HG02938 (cell line): ENCODE results near the gene KTN1.

Experiments
- ATAC-seq: cut with Tn5 transposase; IDR thresholded peaks from one replicate; pipeline ENCODE4 v1.9.1; 2021; ENCODE audit warnings: mild to moderate bottlenecking, moderate library complexity; ENCODE audit not compliant: unreplicated experiment

The KTN1 gene

DNA sequence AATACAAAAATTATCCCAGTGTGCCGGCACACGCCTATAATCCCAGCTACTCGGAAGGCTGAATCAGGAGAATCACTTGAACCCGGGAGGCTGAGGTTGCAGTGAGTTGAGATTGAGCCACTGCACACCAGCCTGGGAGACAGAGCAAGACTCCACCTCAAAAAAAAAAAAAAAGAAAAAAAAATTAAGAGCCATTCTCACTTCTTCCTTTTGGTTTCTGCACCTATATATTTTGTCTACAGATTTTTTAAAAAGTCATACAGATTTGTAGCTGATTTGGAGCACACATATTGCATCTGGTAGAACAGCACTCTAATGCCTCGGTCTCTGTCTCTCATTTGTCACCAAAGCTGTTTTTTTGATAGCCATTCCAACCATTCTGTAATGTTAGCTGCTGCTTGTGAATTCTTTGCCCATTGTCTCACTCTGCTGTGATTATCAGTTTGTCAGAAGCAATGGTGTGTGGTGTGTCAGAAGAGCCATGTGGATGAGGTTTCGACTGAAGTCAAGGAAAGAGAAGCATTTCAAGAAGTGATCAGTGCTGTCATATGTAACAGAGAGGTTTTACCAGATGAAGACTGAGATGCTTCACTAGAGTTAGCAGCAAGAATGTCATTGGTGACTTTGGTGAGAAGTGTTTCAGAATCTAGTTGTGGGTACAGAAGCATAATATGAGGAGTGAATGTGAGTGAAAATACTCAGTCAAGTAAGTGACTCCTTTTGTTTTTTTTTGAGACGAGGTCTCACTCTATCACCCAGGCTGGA, 8.7 kb upstream of the KTN1 start:
- ATAC-seq = peak; percentile 63

DNA sequence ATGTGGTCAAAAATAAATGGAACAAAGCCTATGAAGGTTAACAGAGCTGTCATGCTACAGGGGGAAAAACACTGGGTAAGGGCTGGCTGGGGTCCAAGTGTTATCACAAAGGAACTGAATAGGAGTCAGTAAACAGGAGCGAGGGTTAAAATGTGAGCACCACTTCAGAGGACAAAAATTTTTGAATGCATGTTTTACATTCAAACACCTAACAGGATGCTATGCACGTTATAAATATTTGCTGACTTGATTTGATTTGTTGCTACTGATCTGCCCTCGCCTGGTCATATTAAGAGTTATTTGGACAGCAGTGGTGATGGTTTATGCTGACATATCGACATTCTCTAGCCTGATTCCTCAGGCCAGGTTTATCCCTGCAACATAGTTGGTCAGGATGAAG, 7.4 kb upstream of the KTN1 start:
- ATAC-seq = no peak

DNA sequence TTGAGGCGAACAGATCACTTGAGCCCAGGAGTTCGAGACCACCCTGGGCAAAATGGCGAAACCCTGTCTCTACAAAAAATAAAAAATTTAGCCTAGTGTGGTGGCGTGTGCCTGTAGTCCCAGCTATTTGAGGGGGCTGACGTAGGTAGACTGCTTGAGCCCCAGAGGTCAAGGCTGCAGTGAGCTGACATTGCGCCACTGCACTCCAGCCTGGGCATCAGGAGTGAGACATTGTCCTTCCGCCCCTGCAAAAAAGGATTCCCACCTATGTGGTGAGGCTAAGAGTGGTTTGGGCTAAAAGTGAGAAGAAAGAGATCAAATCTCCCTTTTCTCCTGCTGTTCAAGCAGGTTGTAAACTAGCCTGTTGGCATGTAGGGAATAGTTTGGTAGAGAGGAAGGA, 5.0 kb upstream of the KTN1 start:
- no peak for ATAC-seq

DNA sequence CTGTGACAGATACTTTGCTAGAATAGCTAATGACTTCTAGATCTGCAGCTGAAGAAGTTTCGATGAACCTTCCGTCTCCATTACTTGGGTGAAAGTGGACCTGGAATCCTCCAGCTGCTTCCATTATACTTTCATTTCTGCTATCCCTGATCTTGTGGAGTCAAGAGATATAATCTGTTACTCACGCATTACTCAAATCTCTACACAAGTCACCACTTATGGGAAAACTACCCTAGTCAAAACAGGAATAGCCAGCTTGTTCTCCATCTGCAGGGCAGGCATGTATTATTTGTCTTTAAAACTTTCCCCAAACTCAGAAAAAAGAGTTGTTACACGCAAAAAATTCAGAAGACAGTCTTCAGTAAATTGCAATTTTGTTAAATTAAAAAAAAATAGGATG, 2.8 kb upstream of the KTN1 start:
- ATAC-seq = no peak

GRCh38 chr14:55578511-55578910, 1.5 kb upstream of the KTN1 start:
- ATAC-seq = no peak

DNA sequence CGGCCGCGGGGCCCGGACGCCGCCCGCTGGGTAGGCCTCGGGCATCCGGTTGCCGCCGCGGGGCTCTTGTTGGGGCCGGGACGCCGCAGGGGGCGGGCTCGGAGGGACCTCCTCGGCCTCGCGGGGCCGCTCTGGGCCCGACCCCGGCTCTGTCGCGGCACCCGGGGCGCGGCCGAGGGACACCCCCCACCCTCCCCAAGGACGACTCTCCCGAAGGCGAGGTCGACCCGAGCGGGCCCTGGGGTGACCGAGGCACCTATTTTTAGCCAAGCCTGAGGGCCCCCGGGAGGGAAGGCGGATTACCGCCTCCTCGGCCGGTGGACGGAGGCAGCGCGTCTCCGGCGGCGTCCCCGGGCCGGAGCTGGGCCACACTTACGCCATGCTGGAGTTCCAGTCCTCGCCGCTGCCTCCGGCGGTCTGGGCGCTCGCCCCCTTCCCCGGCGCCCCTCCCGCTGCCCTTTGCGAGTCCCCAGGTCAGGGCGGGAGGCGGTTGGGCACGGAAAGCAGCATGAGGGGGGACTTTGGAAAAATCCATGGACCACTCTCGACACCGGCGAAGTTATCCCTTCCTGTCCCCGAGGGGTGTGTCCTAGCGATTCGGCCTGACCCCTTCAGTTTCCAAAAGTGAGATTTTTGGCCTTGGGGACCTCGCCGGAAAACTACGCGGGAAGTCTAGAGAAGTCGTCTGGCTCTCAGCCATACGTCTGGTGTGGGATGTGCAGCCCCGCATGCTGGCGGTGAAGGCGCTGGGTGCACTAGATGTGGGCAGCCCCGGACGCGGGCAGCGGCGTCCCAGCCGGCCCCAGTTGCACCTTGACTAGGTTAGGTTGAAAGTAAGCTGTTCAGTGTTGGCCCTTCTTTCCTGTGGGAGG, 699 bp downstream of the KTN1 start:
- peak; percentile 39 for ATAC-seq

DNA sequence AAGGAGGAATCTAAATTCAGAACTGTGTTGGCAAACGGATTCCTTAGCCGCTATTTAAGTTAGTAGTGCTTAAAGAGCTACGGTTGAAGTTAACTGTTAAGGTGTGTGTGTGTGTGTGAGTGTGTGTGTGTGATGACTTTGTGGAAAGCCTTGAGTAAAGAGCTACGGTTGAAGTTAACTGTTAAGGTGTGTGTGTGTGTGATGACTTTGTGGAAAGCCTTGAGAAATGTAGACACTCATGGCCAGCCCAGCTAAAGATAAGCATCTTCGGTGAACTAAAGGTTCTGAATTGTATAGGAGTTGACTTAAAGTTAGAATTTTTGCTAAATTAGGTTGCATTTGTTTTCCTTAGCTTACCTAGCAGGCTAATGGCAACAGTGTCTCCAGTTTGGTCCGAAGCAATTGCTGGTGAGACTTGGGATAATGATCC, 1.4 kb downstream of the KTN1 start:
- ATAC-seq = no peak

GRCh38 chr14:55582746-55583145, 2.7 kb downstream of the KTN1 start:
- no peak for ATAC-seq

DNA sequence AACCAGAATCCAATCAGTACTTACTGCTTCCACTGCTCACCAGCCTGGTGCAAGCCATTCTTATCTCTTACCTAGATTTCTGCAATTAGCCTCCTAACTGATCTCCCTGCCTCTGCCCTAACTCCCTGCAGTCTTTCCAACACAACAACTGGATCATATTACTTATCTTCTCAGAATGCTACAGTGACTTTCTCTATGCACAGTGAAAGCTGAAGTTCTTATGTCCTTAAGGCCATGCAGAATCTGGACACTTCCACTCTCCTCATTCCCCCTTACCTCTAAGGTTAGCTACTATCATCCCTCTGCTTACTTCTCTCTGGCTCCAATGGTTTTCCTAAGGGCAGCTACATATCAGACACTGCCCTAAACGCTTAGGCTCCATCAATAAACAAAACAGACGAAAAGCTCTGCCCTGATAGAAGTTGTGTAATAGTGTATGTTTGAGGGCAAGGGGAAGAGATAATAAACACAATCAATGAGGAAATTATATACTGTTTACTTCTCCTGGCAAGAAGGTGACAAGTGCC, 4.0 kb downstream of the KTN1 start:
- ATAC-seq = no peak

DNA sequence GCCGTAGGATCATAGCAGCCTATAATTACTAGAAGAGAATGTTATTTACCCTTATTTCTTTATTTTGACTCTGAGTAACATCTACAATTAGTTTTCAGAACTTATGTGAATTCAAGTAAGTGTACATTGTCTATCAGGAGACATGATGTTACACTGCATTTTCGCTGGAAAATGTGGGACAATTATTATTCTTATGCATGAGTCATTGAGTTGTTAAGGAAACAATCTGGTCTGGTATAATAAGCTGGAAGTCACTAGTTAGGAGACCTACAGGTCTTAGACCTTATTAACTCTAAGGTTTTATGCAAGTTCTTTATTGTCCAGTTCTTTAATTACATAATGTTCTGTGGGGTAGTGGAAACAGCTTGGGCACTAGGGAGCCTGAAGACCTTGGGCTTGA, 5.8 kb downstream of the KTN1 start:
- ATAC-seq = no peak

- ATAC-seq = no peak
These were observed 6.4 kb downstream of the KTN1 start for GRCh38 chr14:55586411-55586810.

- no peak for ATAC-seq
These were observed 7.8 kb downstream of the KTN1 start for GRCh38 chr14:55587847-55588246.

- no peak for ATAC-seq
These were observed 8.3 kb downstream of the KTN1 start for GRCh38 chr14:55588259-55588699.

DNA sequence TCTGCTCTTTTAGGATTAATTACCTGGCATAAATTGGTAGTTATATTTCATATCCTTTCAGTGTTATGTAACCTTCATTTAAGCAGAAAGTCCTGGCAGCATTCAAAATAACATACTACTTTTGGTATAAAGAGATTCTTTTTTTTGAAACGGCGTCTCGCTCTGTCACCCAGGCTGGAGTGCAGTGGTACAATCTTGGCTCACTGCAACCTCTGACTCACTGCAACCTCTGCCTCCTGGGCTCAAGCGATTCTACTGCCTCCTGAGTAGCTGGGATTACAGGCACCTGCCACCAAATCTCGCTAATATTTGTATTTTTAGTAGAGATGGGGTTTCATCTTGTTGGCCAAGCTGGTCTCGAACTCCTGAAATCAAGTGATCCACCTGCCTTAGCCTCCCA, 9.2 kb downstream of the KTN1 start:
- ATAC-seq = no peak

- ATAC-seq = no peak
These were observed 12.4 kb downstream of the KTN1 start for GRCh38 chr14:55592436-55592835.

GRCh38 chr14:55593698-55594097, 13.7 kb downstream of the KTN1 start:
- ATAC-seq = no peak

GRCh38 chr14:55599250-55599879, 19.4 kb downstream of the KTN1 start:
- no peak for ATAC-seq

DNA sequence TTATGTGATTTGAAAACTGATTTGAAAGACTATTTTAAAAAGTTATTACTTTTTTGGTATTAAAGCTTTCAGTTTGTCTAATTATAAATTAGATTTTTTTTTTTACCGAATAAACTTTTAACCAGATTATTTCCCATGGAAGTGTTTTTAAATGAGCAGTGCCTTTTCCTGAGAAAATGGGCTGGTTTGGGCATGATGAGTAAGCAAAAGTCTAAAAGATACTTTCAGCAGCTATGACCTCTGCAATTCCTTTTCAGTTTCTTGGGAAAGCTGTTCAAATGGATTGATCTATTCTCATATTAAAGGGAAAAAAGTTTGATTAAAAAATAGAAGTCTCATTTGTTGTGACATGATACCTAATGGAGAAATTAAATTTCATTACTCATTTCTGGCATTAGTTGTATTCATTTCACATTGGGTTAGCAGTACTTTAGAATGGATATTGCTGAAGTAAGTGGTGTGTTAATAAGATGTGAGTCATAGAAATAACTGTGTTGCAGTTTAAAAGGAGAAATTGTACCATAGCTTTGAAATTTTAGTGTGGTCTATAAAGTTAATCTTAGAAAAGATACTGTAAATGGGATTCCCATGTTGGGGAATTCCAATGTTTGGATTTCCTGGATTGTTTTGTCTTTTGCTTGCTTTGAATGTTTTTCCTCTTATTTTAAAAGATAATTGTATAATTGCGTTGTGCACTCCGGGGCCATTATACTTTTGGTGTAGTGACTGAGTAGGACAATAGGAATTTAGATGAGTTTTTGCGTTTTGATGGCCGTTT, 21.0 kb downstream of the KTN1 start:
- ATAC-seq = no peak

DNA sequence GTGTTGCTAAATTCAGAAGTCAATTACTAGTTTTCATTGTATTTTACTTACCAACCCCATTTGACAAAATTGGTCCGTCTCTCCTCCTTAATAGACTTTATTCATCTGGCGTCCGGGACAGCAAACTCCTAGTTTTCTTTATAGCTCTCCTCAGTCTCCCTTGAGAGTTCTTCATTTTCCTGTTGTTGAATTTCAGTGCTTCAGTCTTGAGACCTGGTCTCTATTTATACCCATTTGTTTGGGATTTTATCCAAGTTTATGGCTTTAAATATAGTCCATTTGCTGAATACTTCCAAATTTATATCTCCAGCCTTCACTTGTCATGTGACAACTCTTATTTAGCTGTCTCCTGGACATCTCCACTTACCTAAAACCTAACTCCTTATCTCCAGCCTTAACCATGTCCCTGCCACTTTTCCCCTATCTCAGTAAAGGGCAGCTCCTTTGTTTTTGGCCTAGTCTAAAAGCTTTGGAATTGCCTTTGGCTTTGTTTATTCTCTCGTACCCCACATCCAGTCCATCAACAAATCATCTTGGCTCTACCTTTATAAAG, 23.5 kb downstream of the KTN1 start:
- ATAC-seq = no peak

- ATAC-seq = no peak
These were observed 24.5 kb downstream of the KTN1 start for GRCh38 chr14:55604488-55604887.
